HepG2 (cell line): ENCODE data around the gene MIX23. TPM values are rescaled to one million over a fixed set of nuclear protein-coding genes. Genes with fewer than 3 reads are reported as not detected.

Experiments
- DMAP1 ChIP-seq: IDR thresholded peaks from 2 replicates; pipeline ENCODE4 v1.6.1; 2016
- EED ChIP-seq: sonication (generic); formaldehyde crosslinking; IDR thresholded peaks from 2 replicates; pipeline ENCODE4 v1.5.0; 2020; ENCODE audit warnings: mild to moderate bottlenecking, missing genetic modification reagents
- FOXK1 ChIP-seq: sonication (generic); formaldehyde crosslinking; IDR thresholded peaks from 2 replicates; pipeline ENCODE4 v1.4.0; 2020; ENCODE audit warnings: low read depth, missing genetic modification reagents, borderline replicate concordance
- GFI1 ChIP-seq: sonication (generic); formaldehyde crosslinking; IDR thresholded peaks from 2 replicates; pipeline ENCODE4 v1.5.0; 2020; ENCODE audit warnings: missing genetic modification reagents, mild to moderate bottlenecking, borderline replicate concordance
- KDM1A ChIP-seq: IDR thresholded peaks from 2 replicates; pipeline ENCODE4 v1.6.1; 2016; ENCODE audit warnings: missing compliant biosample characterization
- KLF11 ChIP-seq: IDR thresholded peaks from 2 replicates; pipeline ENCODE4 v1.6.1; 2016; ENCODE audit warnings: missing compliant biosample characterization
- NCOA5 ChIP-seq: sonication (generic); formaldehyde crosslinking; IDR thresholded peaks from 2 replicates; pipeline ENCODE4 v1.4.0; 2020; ENCODE audit warnings: missing genetic modification reagents
- REXO4 ChIP-seq: sonication (generic); formaldehyde crosslinking; IDR thresholded peaks from 2 replicates; pipeline ENCODE4 v1.8.0; 2022; ENCODE audit warnings: missing genetic modification reagents, mild to moderate bottlenecking, borderline replicate concordance
- TBX3 ChIP-seq: fragments of 450-650 bp; IDR thresholded peaks from 2 replicates; pipeline ENCODE4 v1.6.1; 2017; ENCODE audit warnings: antibody characterized with exemption, mild to moderate bottlenecking, inconsistent platforms, borderline replicate concordance
- TCF7 ChIP-seq: sonication (generic); IDR thresholded peaks from 2 replicates; pipeline ENCODE4 v1.6.1; 2016; ENCODE audit warnings: antibody characterized with exemption, low read depth
- ZIK1 ChIP-seq: sonication (generic); formaldehyde crosslinking; IDR thresholded peaks from 2 replicates; pipeline ENCODE4 v1.5.0; 2020; ENCODE audit warnings: mild to moderate bottlenecking, low read depth, missing genetic modification reagents, borderline replicate concordance
- ZNF432 ChIP-seq: sonication (generic); formaldehyde crosslinking; IDR thresholded peaks from 2 replicates; pipeline ENCODE4 v1.5.0; 2020; ENCODE audit warnings: missing genetic modification reagents, mild to moderate bottlenecking, borderline replicate concordance
- ZNF460 ChIP-seq: sonication (generic); formaldehyde crosslinking; IDR thresholded peaks from 2 replicates; pipeline ENCODE4 v1.5.1; 2020; ENCODE audit warnings: missing genetic modification reagents, mild to moderate bottlenecking, borderline replicate concordance
- ZNF773 ChIP-seq: sonication (generic); formaldehyde crosslinking; IDR thresholded peaks from 2 replicates; pipeline ENCODE4 v1.4.0; 2020; ENCODE audit warnings: missing genetic modification reagents, borderline replicate concordance
- ZNF839 ChIP-seq: sonication (generic); formaldehyde crosslinking; IDR thresholded peaks from 2 replicates; pipeline ENCODE4 v1.4.0; 2020; ENCODE audit warnings: missing genetic modification reagents, mild to moderate bottlenecking, borderline replicate concordance
- polyA plus RNA-seq, 8 experiments: library from polyadenylated mRNA; depleted of rRNA in 3 of 8; stranded (reverse) in 7 of 8; unstranded in 1 of 8; fragments of >200 nt; fragmentation: Illumina TruSeq in 4 of 8; extraction: Trizol in 4 of 8; gene quantifications; 2 replicates each; pipeline versions ENCODE4 v1.2.1 to v1.2.3, GENCODE V29; 2011 to 2016; ENCODE audit warnings: low read depth in 4 of 8, missing spikeins in 1 of 8, mixed read lengths in 1 of 8; ENCODE audit not compliant: insufficient read depth in 1 of 8
- total RNA-seq, 5 experiments: library from RNA; depleted of rRNA; stranded (reverse); fragments of >200 nt; fragmentation: Illumina TruSeq; extraction: Trizol; gene quantifications; 2 replicates each; pipeline ENCODE4 v1.2.3, GENCODE V29; 2016; ENCODE audit warnings: low read depth in 1 of 5
- TF ChIP-seq, protein P1 (sequence below): sonication (generic); formaldehyde crosslinking; IDR thresholded peaks from 2 replicates; pipeline ENCODE4 v1.8.0; 2022; ENCODE audit warnings: mild to moderate bottlenecking, missing genetic modification reagents
- TF ChIP-seq, protein P2 (sequence below): IDR thresholded peaks from 2 replicates; pipeline ENCODE4 v1.6.1; 2016; ENCODE audit warnings: low read depth
- TF ChIP-seq, protein P3 (sequence below): sonication (generic); formaldehyde crosslinking; conservative IDR thresholded peaks from 2 replicates; pipeline ENCODE4 v1.8.0; 2022; ENCODE audit warnings: low read depth, missing genetic modification reagents
- TF ChIP-seq, protein P4 (sequence below): IDR thresholded peaks from 2 replicates; pipeline ENCODE4 v1.6.1; 2016; ENCODE audit warnings: low read depth, missing genetic modification reagents, missing compliant biosample characterization

Gene MIX23
- total and polyA plus RNA-seq, 2 of the 13 experiments (the other 11 are each of a cell fraction or from before 2014, with no cell fraction given): 20.0 to 152 TPM

DNA sequence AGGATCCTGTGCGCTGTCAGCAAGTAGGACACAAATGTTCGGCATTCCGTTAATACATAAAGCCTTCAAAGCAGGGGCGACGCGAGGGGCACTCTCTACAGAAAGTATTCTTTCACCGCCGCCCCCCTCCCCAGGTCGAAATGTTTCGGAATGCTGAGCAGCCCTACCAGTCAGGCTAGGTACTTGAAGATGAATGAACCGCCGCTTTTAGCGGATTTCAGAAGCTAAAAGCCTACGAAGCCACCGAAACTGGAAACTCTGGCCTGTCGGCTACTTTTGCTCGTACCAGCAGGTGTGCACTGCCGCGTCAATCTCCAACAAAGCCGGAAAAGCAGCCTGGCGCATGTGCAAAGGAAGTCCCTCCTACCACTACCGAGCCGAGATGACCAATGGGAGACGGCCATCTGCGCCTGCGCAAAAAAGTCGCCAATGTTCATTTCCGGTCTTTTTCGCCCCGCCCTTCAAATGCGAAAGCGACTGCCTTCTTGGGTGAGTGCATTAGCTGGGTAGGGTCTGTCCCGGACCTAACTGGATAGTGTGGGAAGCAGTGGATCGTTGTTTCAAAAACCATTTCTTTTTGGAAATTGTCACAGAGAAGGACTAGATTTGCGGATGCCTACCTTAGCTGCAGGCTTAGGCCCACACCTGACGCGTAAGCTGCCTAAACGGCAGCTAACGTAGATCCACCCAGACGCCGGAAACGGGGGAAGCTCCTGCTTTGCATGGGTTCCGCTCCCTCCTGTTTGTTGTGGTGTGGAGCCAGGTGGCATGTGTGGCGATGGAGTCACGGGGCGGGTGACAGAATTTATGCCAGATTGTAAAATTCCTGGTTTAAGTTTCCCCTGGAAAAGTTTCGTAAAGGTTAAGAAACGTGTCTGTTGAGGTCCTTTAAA, 33.0 kb upstream of the MIX23 start, which contains the start of gene WDR5B (continued):
- TF ChIP-seq, protein P1, sequence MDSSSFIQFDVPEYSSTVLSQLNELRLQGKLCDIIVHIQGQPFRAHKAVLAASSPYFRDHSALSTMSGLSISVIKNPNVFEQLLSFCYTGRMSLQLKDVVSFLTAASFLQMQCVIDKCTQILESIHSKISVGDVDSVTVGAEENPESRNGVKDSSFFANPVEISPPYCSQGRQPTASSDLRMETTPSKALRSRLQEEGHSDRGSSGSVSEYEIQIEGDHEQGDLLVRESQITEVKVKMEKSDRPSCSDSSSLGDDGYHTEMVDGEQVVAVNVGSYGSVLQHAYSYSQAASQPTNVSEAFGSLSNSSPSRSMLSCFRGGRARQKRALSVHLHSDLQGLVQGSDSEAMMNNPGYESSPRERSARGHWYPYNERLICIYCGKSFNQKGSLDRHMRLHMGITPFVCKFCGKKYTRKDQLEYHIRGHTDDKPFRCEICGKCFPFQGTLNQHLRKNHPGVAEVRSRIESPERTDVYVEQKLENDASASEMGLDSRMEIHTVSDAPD: 0 out of 2 replicates have a peak, but pooled peaks have one; percentile 30
- TF ChIP-seq TCF7 (no peak), DMAP1 (peak; percentile 94; the same call in 1 of the 2 replicates), NCOA5 (CRISPR knock-in tag) (no peak), KDM1A (CRISPR knock-in tag) (no peak), REXO4 (no peak), ZNF432 (CRISPR knock-in tag) (no peak), EED (CRISPR knock-in tag) (0 out of 2 replicates have a peak, but pooled peaks have one; percentile 48), ZNF839 (CRISPR knock-in tag) (no peak), ZIK1 (CRISPR knock-in tag) (no peak), GFI1 (CRISPR knock-in tag) (0 out of 2 replicates have a peak, but pooled peaks have one; percentile 39), FOXK1 (no peak), ZNF773 (0 out of 2 replicates have a peak, but pooled peaks have one; percentile 42), TBX3 (no peak), KLF11 (CRISPR knock-in tag) (no peak), ZNF460 (no peak)
- TF ChIP-seq, protein P2, sequence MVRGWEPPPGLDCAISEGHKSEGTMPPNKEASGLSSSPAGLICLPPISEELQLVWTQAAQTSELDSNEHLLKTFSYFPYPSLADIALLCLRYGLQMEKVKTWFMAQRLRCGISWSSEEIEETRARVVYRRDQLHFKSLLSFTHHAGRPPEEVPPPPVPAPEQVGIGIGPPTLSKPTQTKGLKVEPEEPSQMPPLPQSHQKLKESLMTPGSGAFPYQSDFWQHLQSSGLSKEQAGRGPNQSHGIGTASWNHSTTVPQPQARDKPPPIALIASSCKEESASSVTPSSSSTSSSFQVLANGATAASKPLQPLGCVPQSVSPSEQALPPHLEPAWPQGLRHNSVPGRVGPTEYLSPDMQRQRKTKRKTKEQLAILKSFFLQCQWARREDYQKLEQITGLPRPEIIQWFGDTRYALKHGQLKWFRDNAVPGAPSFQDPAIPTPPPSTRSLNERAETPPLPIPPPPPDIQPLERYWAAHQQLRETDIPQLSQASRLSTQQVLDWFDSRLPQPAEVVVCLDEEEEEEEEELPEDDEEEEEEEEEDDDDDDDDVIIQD (CRISPR knock-in tag): no peak
- TF ChIP-seq, protein P3, sequence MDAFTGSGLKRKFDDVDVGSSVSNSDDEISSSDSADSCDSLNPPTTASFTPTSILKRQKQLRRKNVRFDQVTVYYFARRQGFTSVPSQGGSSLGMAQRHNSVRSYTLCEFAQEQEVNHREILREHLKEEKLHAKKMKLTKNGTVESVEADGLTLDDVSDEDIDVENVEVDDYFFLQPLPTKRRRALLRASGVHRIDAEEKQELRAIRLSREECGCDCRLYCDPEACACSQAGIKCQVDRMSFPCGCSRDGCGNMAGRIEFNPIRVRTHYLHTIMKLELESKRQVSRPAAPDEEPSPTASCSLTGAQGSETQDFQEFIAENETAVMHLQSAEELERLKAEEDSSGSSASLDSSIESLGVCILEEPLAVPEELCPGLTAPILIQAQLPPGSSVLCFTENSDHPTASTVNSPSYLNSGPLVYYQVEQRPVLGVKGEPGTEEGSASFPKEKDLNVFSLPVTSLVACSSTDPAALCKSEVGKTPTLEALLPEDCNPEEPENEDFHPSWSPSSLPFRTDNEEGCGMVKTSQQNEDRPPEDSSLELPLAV: no peak
- TF ChIP-seq, protein P4, sequence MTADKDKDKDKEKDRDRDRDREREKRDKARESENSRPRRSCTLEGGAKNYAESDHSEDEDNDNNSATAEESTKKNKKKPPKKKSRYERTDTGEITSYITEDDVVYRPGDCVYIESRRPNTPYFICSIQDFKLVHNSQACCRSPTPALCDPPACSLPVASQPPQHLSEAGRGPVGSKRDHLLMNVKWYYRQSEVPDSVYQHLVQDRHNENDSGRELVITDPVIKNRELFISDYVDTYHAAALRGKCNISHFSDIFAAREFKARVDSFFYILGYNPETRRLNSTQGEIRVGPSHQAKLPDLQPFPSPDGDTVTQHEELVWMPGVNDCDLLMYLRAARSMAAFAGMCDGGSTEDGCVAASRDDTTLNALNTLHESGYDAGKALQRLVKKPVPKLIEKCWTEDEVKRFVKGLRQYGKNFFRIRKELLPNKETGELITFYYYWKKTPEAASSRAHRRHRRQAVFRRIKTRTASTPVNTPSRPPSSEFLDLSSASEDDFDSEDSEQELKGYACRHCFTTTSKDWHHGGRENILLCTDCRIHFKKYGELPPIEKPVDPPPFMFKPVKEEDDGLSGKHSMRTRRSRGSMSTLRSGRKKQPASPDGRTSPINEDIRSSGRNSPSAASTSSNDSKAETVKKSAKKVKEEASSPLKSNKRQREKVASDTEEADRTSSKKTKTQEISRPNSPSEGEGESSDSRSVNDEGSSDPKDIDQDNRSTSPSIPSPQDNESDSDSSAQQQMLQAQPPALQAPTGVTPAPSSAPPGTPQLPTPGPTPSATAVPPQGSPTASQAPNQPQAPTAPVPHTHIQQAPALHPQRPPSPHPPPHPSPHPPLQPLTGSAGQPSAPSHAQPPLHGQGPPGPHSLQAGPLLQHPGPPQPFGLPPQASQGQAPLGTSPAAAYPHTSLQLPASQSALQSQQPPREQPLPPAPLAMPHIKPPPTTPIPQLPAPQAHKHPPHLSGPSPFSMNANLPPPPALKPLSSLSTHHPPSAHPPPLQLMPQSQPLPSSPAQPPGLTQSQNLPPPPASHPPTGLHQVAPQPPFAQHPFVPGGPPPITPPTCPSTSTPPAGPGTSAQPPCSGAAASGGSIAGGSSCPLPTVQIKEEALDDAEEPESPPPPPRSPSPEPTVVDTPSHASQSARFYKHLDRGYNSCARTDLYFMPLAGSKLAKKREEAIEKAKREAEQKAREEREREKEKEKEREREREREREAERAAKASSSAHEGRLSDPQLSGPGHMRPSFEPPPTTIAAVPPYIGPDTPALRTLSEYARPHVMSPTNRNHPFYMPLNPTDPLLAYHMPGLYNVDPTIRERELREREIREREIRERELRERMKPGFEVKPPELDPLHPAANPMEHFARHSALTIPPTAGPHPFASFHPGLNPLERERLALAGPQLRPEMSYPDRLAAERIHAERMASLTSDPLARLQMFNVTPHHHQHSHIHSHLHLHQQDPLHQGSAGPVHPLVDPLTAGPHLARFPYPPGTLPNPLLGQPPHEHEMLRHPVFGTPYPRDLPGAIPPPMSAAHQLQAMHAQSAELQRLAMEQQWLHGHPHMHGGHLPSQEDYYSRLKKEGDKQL (CRISPR knock-in tag): 0 out of 2 replicates have a peak, but pooled peaks have one; percentile 8
